ENCODE results near the gene SLC39A1. TPM values are rescaled to one million over a fixed set of nuclear protein-coding genes. Genes with fewer than 3 reads are reported as not detected.
A peak's percentile ranks its signal among the peaks of the same experiment; 100 is the strongest.

The SLC39A1 gene
- total and polyA plus RNA-seq, 5 experiments from 2014 or later: 14.7 to 35.2 (median 29.5) TPM

- no peak for DNase-seq
- Mint-ChIP-seq H3K36me3 (peaks cover 0 to under 1% (median 0%) of the 10 kb centered on the region in 3 donors), H3K4me1 (peaks cover 35 to 80% (median 63%) of the 10 kb centered on the region in 4 donors), H3K9me3 (peaks cover 0 to 2% (median 0%) of the 10 kb centered on the region in 9 donors), H3K4me3 (peak overlapping the region in 4 of 10 donors; percentile 26 to 95 (median 52)), H3K27ac (peak overlapping the region; percentile 28 to 97 (median 92)), H3K27me3 (no peaks in the 10 kb centered on the region)
- POLR2A ChIA-PET: interaction anchor here (0.8 to 13.8 kb wide), 7 partner anchors 8 to 37 kb away, joined by 3 to 315 read pairs (median 61); partner anchors contain the start of genes CREB3L4, DENND4B, GATAD2B and JTB
- ATAC-seq: no peak
Measured at GRCh38 chr1:153959454-153959853, 3.9 kb downstream of the SLC39A1 start.

DNA sequence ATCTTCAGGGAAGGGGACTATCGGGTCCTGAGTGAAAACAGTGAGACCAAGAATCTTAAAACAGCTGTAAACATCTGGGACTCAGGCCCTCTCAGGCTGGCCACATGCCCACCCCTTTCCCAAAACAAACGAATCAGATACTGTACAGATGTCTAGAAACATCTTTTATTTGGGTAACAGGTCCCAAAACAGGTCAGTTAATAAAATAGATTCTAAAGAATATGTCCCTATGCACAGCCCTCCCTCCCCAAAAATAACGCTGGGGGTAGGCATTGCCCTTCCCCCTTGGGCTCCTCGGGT, 4.4 kb downstream of the SLC39A1 start:
- Mint-ChIP-seq H3K4me3 (peak overlapping the region; percentile 86 to 100 (median 98)), H3K27me3 (no peaks in the 10 kb centered on the region), H3K27ac (peak overlapping the region; percentile 85 to 98 (median 96)), H3K36me3 (peaks cover 0 to 6% (median 0%) of the 10 kb centered on the region in 3 donors), H3K4me1 (peaks cover 38 to 80% (median 63%) of the 10 kb centered on the region in 4 donors), H3K9me3 (peaks cover 0 to 2% (median 0%) of the 10 kb centered on the region in 9 donors)
- ATAC-seq (no peak), DNase-seq (no peak)
- POLR2A ChIA-PET: interaction anchor here (0.6 to 13.8 kb wide), 7 partner anchors 9 to 132 kb away, joined by 3 to 315 read pairs (median 61); partner anchors contain the start of genes CREB3L4, DENND4B, GATAD2B and JTB

GRCh38 chr1:153958111-153958960, 5.0 kb downstream of the SLC39A1 start, which contains the start of gene CRTC2:
TSS of gene CRTC2 (minus strand) at chr1:153958612. CDS start at chr1:153958497, 115 bp downstream.
- peak; percentile 84 to 88 for ATAC-seq
- peak; percentile 91 to 98 (median 96) for DNase-seq

DNA sequence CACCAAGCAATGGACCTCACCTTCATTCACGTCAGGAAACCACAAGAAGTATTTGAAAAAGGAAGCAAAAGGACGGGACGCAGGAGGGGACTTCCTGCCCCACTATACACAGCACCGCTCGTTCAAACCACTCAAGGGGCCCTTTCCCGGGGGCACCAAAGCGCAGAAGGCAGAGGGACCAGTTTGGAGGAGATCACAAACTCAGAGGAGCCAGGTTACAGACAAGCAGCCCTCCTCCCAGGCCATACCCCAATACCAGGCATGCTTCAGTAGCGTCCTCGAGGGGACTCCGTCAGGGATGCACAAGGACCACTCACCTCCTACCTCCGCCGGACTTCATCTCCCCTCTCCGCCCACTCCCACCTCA, 5.6 kb downstream of the SLC39A1 start:
- no peaks in the 10 kb centered on the region for H3K27me3 Mint-ChIP-seq
- H3K9me3 Mint-ChIP-seq: no peaks in the 10 kb centered on the region
- DNase-seq (peak in 7 of 10 donors; percentile 27 to 71 (median 50)), ATAC-seq (peak; percentile 23 to 29)
- peaks cover 0 to 17% (median 5%) of the 10 kb centered on the region in 3 donors for H3K36me3 Mint-ChIP-seq
- peaks cover 36 to 78% (median 62%) of the 10 kb centered on the region in 4 donors for H3K4me1 Mint-ChIP-seq
- H3K27ac Mint-ChIP-seq: peak overlapping the region; percentile 85 to 98 (median 96)
- POLR2A ChIA-PET: interaction anchor here (0.9 to 13.8 kb wide), 8 partner anchors 10 to 38 kb away, joined by 3 to 315 read pairs (median 52); partner anchors contain the start of genes CREB3L4, DENND4B, GATAD2B and JTB
- H3K4me3 Mint-ChIP-seq: peak overlapping the region; percentile 86 to 100 (median 98)

More at GRCh38 chr1:153958111-153958960, 5.0 kb downstream of the SLC39A1 start, which contains the start of gene CRTC2:
- peaks cover 37 to 79% (median 63%) of the 10 kb centered on the region in 4 donors for H3K4me1 Mint-ChIP-seq
- H3K27ac Mint-ChIP-seq: peak within 1 kb of the TSS; percentile 85 to 98 (median 96)
- H3K27me3 Mint-ChIP-seq: no peaks in the 10 kb centered on the region
- POLR2A ChIA-PET: interaction anchor here (0.6 to 13.8 kb wide), 9 partner anchors 9 to 131 kb away, joined by 3 to 315 read pairs (median 42); partner anchors contain the start of genes CREB3L4, DENND4B, GATAD2B and JTB
- H3K36me3 Mint-ChIP-seq: peaks cover 0 to 10% (median 3%) of the 10 kb centered on the region in 3 donors
- H3K4me3 Mint-ChIP-seq: peak within 1 kb of the TSS; percentile 86 to 100 (median 98)
- H3K9me3 Mint-ChIP-seq: no peaks in the 10 kb centered on the region

- DNase-seq (no peak), ATAC-seq (peak in 1 of 2 donors; percentile 2)
- Mint-ChIP-seq H3K27me3 (no peaks in the 10 kb centered on the region), H3K27ac (peak overlapping the region; percentile 85 to 98 (median 96)), H3K36me3 (peaks cover 0 to 22% (median 5%) of the 10 kb centered on the region in 3 donors), H3K4me1 (peaks cover 31 to 73% (median 58%) of the 10 kb centered on the region in 4 donors), H3K4me3 (peak overlapping the region; percentile 86 to 100 (median 98)), H3K9me3 (no peaks in the 10 kb centered on the region)
- POLR2A ChIA-PET: interaction anchor here (0.8 to 13.8 kb wide), 10 partner anchors 10 to 285 kb away, joined by 3 to 315 read pairs (median 32); partner anchors contain the start of genes CREB3L4, DENND4B, GATAD2B and JTB
Measured at GRCh38 chr1:153956997-153957715, 6.2 kb downstream of the SLC39A1 start.

- H3K27ac Mint-ChIP-seq: peak overlapping the region in 8 of 10 donors; percentile 71 to 97 (median 90)
- peaks cover 40 to 63% (median 60%) of the 10 kb centered on the region in 4 donors for H3K4me1 Mint-ChIP-seq
- peaks cover 4 to 46% (median 11%) of the 10 kb centered on the region in 3 donors for H3K36me3 Mint-ChIP-seq
- no peaks in the 10 kb centered on the region for H3K9me3 Mint-ChIP-seq
- ATAC-seq: no peak
- H3K4me3 Mint-ChIP-seq: peak overlapping the region in 8 of 10 donors; percentile 10 to 95 (median 40)
- POLR2A ChIA-PET: interaction anchor here (1.0 to 8.7 kb wide), 7 partner anchors 8 to 36 kb away, joined by 4 to 118 read pairs (median 24); partner anchors contain the start of genes CREB3L4, DENND4B, JTB and RAB13
- DNase-seq: no peak
- H3K27me3 Mint-ChIP-seq: no peaks in the 10 kb centered on the region
Measured at GRCh38 chr1:153954826-153955225, 8.5 kb downstream of the SLC39A1 start.

DNA sequence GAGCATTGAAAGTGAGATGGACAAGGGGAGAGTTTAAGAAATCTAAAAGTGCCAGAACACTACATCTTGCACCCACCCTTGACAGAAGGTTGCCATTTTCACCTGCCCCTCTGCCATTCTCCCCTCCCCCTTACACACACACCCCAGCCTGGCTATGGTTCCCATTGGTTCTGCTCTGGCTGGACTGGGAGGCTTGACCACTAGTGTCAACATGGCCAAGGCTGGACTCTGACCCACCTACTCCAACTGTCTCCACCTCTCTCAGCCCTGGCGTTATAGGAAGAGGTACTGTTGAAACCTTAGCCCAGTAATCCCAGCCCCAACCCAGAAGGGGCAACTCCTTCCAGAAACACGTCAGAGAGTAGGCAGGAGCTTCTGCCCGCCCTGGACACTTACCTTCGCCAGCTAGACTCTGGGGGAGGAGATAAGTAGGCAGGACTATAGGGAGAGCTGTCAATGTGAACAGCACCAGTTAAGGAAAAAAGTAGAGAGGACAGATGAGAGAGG, 9.4 kb downstream of the SLC39A1 start:
- H3K4me1 Mint-ChIP-seq: peaks cover 40 to 61% (median 57%) of the 10 kb centered on the region in 4 donors
- H3K36me3 Mint-ChIP-seq: peaks cover 4 to 53% (median 11%) of the 10 kb centered on the region in 3 donors
- no peaks in the 10 kb centered on the region for H3K27me3 Mint-ChIP-seq
- DNase-seq (no peak), ATAC-seq (no peak)
- peak overlapping the region; percentile 47 to 97 (median 86) for H3K27ac Mint-ChIP-seq
- H3K4me3 Mint-ChIP-seq: peak overlapping the region in 7 of 10 donors; percentile 14 to 83 (median 41)
- no peaks in the 10 kb centered on the region for H3K9me3 Mint-ChIP-seq
- POLR2A ChIA-PET: interaction anchor here (2.9 to 8.7 kb wide), 6 partner anchors 9 to 37 kb away, joined by 12 to 118 read pairs (median 42); partner anchors contain the start of genes CREB3L4, DENND4B, JTB and RAB13

DNA sequence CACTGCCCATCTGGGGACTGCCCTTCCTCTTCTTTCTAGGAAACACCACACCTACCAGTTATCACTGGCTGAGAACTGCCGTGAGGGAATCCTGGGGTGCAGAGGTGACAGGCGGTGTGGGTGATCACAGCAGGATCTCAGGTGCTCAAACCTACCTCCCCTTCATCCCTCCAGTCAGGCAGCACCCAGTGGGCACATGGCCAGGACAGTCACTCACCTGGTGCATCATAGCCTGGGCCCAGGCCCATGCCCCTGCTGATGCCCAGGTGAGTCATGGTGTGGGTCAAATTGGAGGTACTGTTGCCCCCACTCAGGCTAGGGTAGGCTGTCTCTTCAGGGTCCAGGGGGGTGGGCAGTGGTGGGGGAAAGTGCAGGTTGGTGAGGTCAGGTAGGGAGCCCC, 11.5 kb downstream of the SLC39A1 start:
- Mint-ChIP-seq H3K4me1 (peaks cover 32 to 58% (median 53%) of the 10 kb centered on the region in 4 donors), H3K36me3 (peaks cover 4 to 71% (median 11%) of the 10 kb centered on the region in 3 donors), H3K27ac (peak overlapping the region in 8 of 10 donors; percentile 24 to 86 (median 60)), H3K9me3 (no peaks in the 10 kb centered on the region), H3K27me3 (no peaks in the 10 kb centered on the region), H3K4me3 (no peak overlapping the region)
- POLR2A ChIA-PET: interaction anchor here (0.6 to 1.5 kb wide), 2 partner anchors 29 to 419 kb away, joined by 3 to 6 read pairs; partner anchors contain the start of gene GATAD2B
- ATAC-seq (no peak), DNase-seq (no peak)

DNA sequence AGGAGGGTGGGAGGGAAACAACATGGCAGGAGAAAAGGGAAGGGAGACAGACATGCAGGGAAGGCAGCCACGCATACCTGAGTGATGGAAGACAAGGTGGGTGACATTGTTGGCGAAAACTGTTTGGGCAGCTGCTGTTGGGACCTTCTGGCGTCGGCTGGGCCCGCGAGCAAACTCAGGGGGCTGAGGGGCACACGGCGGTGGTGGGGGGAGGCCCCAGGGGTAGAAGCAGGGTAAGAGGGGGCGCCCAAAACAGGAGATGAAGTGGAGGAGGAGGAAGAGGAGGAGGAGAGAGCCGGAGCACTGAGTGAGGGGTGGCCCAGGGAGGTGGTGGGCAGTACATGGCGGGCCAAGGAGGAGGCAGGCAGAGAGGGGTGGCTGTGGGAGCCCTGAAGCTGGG, 12.2 kb downstream of the SLC39A1 start:
- H3K27me3 Mint-ChIP-seq: no peaks in the 10 kb centered on the region
- ATAC-seq (no peak), DNase-seq (no peak)
- H3K36me3 Mint-ChIP-seq: peaks cover 4 to 72% (median 11%) of the 10 kb centered on the region in 3 donors
- H3K4me1 Mint-ChIP-seq: peaks cover 29 to 53% (median 48%) of the 10 kb centered on the region in 4 donors
- H3K9me3 Mint-ChIP-seq: no peaks in the 10 kb centered on the region
- peak overlapping the region in 4 of 10 donors; percentile 9 to 84 (median 64) for H3K27ac Mint-ChIP-seq
- POLR2A ChIA-PET: interaction anchor here (0.6 to 14.0 kb wide), 4 partner anchors 11 to 418 kb away, joined by 3 to 315 read pairs (median 4); partner anchors contain the start of genes CREB3L4, CRTC2, GATAD2B and JTB
- no peak overlapping the region for H3K4me3 Mint-ChIP-seq

DNA sequence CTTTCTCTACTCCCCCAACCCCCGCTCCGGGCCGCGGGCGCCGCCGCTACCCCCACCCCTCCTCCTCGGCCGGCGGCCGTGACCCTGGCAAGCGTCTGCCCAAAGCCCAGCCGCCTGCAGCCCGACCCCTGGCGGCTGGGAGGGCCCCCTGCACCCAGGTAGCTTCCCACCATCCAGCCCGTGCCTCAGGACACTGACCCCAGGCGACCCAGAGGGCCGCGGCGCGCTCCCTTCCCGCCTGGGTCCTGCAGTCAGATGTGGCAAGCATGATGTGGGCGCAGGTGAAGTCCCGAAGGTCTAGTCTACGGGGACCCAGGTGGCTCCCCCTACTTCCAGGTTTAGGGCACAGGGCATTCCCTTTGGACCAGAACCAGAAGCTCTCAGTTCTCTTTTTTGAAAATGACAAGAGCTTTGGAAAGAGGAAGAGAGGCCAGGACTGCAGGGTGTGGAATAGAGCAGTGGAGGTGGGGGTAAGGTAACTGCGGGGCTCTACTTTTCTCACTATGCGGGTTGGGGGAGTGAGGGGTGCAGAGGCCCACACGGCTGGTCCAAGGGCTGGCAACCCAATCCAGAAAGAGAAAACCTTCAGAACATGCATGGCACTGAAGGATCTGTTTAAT, 16.6 kb downstream of the SLC39A1 start, which contains the start of gene DENND4B:
Gene DENND4B (minus strand): TSS at position 97 of the 620 bp plus-strand sequence. CDS start 2,344 bp downstream, outside the sequence.
- Mint-ChIP-seq H3K36me3 (peaks cover 4 to 65% (median 8%) of the 10 kb centered on the region in 3 donors), H3K4me1 (peaks cover 32 to 63% (median 47%) of the 10 kb centered on the region in 4 donors), H3K27me3 (no peaks in the 10 kb centered on the region), H3K4me3 (peak within 1 kb of the TSS; percentile 91 to 98 (median 94)), H3K27ac (peak within 1 kb of the TSS; percentile 92 to 98 (median 95)), H3K9me3 (no peaks in the 10 kb centered on the region)
- POLR2A ChIA-PET: interaction anchor here (0.8 to 14.0 kb wide), 23 partner anchors 7 to 326 kb away, joined by 3 to 315 read pairs (median 5); partner anchors contain the start of genes CREB3L4, CRTC2, GATAD2B and ILF2
- DNase-seq: peak; percentile 46 to 85 (median 70)
- ATAC-seq: peak; percentile 57 to 60

Data from naive thymus-derived CD8-positive, alpha-beta T cell (primary cell).